Endothelial cell (in vitro differentiated cells): ENCODE results near the gene ANKZF1. TPM values are rescaled to one million over a fixed set of nuclear protein-coding genes. Genes with fewer than 3 reads are reported as not detected.
A peak's percentile ranks its signal among the peaks of the same experiment; 100 is the strongest.

Experiments
- DNase-seq: peaks from one replicate; pipeline ENCODE4 v3.0.0; 2021; ENCODE audit warnings: low spot score
- H3K27ac Mint-ChIP-seq: one replicate; pipeline ENCODE4 v1.8.0; 2021; ENCODE audit warnings: mixed read lengths, inconsistent platforms; ENCODE audit not compliant: unreplicated experiment
- H3K27me3 Mint-ChIP-seq: one replicate; pipeline ENCODE4 v1.8.0; 2021; ENCODE audit warnings: mild to moderate bottlenecking, moderate library complexity, mixed read lengths, inconsistent platforms; ENCODE audit not compliant: unreplicated experiment
- H3K36me3 Mint-ChIP-seq: one replicate; pipeline ENCODE4 v1.8.0; 2021; ENCODE audit warnings: mild to moderate bottlenecking, low read depth, mixed read lengths, inconsistent platforms; ENCODE audit not compliant: unreplicated experiment
- H3K4me1 Mint-ChIP-seq: one replicate; pipeline ENCODE4 v1.8.0; 2021; ENCODE audit warnings: mild to moderate bottlenecking, mixed read lengths, inconsistent platforms; ENCODE audit not compliant: unreplicated experiment
- H3K4me3 Mint-ChIP-seq: one replicate; pipeline ENCODE4 v1.8.0; 2021; ENCODE audit warnings: mild to moderate bottlenecking, mixed read lengths, inconsistent platforms; ENCODE audit not compliant: unreplicated experiment
- H3K9me3 Mint-ChIP-seq: one replicate; pipeline ENCODE4 v1.8.0; 2021; ENCODE audit warnings: mixed read lengths, inconsistent platforms; ENCODE audit not compliant: unreplicated experiment
- total RNA-seq: library from RNA; stranded (reverse); fragmentation: NEBNext Ultra II Directional; extraction: Animal tissue kit (Norgen Biotek cat#: 25700); gene quantifications from one replicate; pipeline ENCODE4 v1.2.1, GENCODE V29; 2021; ENCODE audit not compliant: unreplicated experiment
- TF ChIP-seq, protein P1 (sequence below): fragments of 200-600 bp; sonication (generic); IDR thresholded peaks from one replicate; pipeline ENCODE4 v1.5.0; 2021; ENCODE audit warnings: antibody characterized with exemption; ENCODE audit not compliant: unreplicated experiment

The ANKZF1 gene
- total RNA-seq, 1 donor from 2014 or later, result 43.8 TPM

DNA sequence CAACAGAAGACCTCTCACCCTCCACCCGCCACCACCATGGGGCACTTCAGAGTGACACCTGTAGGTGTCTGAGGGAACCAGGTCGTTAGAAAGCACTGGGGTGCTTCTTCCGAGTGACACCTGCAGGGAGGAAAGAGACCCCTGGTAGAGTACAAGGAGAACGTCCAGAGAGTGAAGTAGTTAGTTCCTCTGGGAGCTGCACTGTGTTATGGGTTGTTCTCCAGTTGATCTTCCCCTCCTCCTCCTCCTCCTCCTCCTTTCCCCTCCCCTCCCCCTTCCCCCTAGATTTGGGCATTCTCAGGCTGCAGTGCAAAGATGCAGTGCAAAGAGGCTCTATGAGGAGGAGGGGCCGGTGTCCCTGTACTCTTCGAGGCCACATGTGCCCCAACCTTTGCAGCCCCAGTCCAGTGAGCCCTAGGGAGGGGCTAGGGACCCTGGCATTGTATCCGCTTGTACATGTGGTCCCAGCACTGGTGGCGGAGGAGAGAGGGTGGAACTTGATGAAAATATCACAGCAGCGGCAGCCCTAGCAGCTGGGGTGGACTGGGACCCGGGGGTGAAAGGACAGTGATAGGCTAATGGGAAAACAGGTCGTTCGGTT is 50.4 kb downstream of the ANKZF1 start:
- TF ChIP-seq, protein P1, sequence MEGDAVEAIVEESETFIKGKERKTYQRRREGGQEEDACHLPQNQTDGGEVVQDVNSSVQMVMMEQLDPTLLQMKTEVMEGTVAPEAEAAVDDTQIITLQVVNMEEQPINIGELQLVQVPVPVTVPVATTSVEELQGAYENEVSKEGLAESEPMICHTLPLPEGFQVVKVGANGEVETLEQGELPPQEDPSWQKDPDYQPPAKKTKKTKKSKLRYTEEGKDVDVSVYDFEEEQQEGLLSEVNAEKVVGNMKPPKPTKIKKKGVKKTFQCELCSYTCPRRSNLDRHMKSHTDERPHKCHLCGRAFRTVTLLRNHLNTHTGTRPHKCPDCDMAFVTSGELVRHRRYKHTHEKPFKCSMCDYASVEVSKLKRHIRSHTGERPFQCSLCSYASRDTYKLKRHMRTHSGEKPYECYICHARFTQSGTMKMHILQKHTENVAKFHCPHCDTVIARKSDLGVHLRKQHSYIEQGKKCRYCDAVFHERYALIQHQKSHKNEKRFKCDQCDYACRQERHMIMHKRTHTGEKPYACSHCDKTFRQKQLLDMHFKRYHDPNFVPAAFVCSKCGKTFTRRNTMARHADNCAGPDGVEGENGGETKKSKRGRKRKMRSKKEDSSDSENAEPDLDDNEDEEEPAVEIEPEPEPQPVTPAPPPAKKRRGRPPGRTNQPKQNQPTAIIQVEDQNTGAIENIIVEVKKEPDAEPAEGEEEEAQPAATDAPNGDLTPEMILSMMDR, result no peak
- peak overlapping the region; percentile 96 for H3K27ac Mint-ChIP-seq
- peaks cover 19% of the 10 kb centered on the region for H3K36me3 Mint-ChIP-seq
- peaks cover 21% of the 10 kb centered on the region for H3K4me1 Mint-ChIP-seq
- peak overlapping the region; percentile 91 for H3K4me3 Mint-ChIP-seq
- no peak for DNase-seq
- no peaks in the 10 kb centered on the region for H3K9me3 Mint-ChIP-seq
- H3K27me3 Mint-ChIP-seq, result peaks cover 15% of the 10 kb centered on the region

DNA sequence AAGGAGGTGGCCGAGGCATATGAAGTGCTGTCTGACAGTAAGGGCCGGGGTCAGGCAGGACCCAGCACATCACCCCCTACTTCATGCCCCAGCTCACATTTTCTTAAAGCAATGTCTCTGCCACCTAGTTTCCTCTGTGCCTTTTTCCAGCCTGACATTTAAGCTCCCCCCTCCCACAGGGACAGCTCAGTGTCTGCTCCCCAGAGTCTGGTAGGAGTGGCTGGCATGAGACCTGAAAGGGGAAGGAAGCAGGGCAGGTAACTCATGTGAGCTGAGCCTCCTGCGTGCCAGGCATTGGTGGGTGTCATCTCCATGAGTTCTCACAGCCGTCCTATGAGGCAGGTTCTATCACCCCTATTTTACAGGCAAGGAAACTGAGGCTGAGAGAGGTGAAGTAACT is 51.0 kb downstream of the ANKZF1 start:
- Mint-ChIP-seq H3K9me3 (no peaks in the 10 kb centered on the region), H3K4me3 (peak overlapping the region; percentile 74), H3K36me3 (peaks cover 22% of the 10 kb centered on the region), H3K4me1 (peaks cover 21% of the 10 kb centered on the region), H3K27ac (no peak overlapping the region), H3K27me3 (peaks cover 15% of the 10 kb centered on the region)
- TF ChIP-seq, protein P1, result no peak
- no peak for DNase-seq

DNA sequence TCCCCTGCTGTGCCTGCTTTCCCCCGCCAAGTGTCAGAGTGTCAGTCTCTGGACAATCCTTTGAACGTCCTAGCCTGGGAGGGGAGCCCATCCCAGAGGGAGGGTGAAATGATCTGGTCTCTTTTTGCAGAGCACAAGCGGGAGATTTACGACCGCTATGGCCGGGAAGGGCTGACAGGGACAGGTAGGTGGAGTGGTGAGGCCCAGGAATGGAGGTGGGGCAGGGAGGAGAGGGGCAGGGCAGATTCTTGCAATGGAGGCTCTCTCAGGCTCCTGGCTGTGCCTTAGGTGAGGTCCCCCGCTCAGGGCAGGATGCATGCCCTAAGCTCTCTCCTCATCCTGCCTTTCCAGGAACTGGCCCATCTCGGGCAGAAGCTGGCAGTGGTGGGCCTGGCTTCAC is 52.0 kb downstream of the ANKZF1 start:
- TF ChIP-seq, protein P1, result no peak
- Mint-ChIP-seq H3K27me3 (peaks cover 15% of the 10 kb centered on the region), H3K27ac (no peak overlapping the region), H3K9me3 (no peaks in the 10 kb centered on the region), H3K36me3 (peaks cover 22% of the 10 kb centered on the region), H3K4me1 (peaks cover 21% of the 10 kb centered on the region), H3K4me3 (no peak overlapping the region)
- no peak for DNase-seq

DNA sequence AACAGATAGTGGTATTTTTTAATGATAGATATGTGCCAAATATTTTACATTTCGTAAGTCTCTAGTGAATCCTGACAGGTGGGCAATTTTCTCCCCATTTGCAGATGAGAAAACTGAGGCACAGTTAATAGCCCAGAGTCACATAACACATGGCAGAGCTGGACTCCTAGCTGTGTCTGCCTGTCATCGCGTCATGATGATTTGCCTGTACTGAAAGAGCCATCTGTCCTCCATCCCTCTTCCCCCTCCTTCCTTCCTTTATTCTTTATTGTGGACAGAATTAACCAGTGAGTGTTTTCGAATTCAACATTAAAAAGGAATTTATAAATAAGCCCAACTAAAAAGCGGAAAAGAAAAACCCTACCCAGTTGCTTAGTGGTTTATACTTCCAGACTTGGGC is 52.8 kb downstream of the ANKZF1 start:
- TF ChIP-seq, protein P1, result no peak
- DNase-seq, result no peak
- Mint-ChIP-seq H3K4me3 (no peak overlapping the region), H3K27ac (no peak overlapping the region), H3K9me3 (no peaks in the 10 kb centered on the region), H3K27me3 (peaks cover 19% of the 10 kb centered on the region), H3K36me3 (peaks cover 22% of the 10 kb centered on the region), H3K4me1 (peaks cover 20% of the 10 kb centered on the region)

DNA sequence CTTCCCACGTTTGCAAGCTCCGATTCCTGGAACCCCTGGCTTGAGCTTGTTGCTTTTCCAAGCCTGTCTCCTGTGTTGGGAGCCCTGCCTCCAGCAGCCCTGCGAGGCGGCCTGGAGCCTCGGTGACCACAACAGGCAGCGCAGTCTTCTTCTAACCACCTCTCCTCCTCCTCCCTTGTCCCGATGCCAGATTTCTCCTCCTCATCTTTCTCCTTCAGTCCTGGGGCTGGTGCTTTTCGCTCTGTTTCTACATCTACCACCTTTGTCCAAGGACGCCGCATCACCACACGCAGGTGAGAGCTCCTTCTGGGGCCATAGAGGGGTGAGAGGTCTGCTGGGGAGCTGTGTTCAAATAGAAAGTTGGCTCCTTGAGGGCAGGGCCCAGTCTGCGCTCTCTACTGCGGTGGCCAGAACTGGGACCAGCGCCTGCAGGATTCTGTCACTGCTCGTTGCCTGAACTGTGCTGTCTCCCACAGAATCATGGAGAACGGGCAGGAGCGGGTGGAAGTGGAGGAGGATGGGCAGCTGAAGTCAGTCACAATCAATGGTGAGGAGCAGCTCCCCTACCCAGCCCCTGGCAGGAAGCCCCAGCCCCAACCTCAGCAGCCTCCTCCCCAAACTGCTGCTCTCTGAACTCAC is 53.5 kb downstream of the ANKZF1 start:
- H3K27ac Mint-ChIP-seq, result no peak overlapping the region
- no peaks in the 10 kb centered on the region for H3K9me3 Mint-ChIP-seq
- DNase-seq, result no peak
- peaks cover 22% of the 10 kb centered on the region for H3K36me3 Mint-ChIP-seq
- H3K27me3 Mint-ChIP-seq, result peaks cover 18% of the 10 kb centered on the region
- H3K4me3 Mint-ChIP-seq, result peak overlapping the region; percentile 3
- TF ChIP-seq, protein P1, result no peak
- peaks cover 13% of the 10 kb centered on the region for H3K4me1 Mint-ChIP-seq
